Progenitor cell of endocrine pancreas (in vitro differentiated cells): ENCODE data around the gene HES3. TPM values are rescaled to one million over a fixed set of nuclear protein-coding genes. Genes with fewer than 3 reads are reported as not detected.
A peak's percentile ranks its signal among the peaks of the same experiment; 100 is the strongest.

ENCODE experiments used
- DNase-seq: peaks from one replicate; pipeline ENCODE4 v3.0.0; 2021; ENCODE audit warnings: low spot score; ENCODE audit not compliant: unreplicated experiment
- H3K27ac Mint-ChIP-seq: 2 replicates; pipeline ENCODE4 v1.8.0; 2021; ENCODE audit warnings: mild to moderate bottlenecking, moderate library complexity, mixed read lengths
- H3K27me3 Mint-ChIP-seq: 2 replicates; pipeline ENCODE4 v1.8.0; 2021; ENCODE audit warnings: mixed read lengths
- H3K36me3 Mint-ChIP-seq: 2 replicates; pipeline ENCODE4 v1.8.0; 2022; ENCODE audit warnings: mixed read lengths; ENCODE audit not compliant: insufficient read depth
- H3K4me1 Mint-ChIP-seq: 2 replicates; pipeline ENCODE4 v1.8.0; 2021; ENCODE audit warnings: low read depth, mixed read lengths
- H3K4me3 Mint-ChIP-seq: 2 replicates; pipeline ENCODE4 v1.8.0; 2021; ENCODE audit warnings: low read depth, mild to moderate bottlenecking, moderate library complexity, mixed read lengths
- H3K9me3 Mint-ChIP-seq: 2 replicates; pipeline ENCODE4 v1.8.0; 2021; ENCODE audit warnings: low read depth, mixed read lengths
- total RNA-seq: library from RNA; stranded (reverse); gene quantifications from 2 replicates; pipeline ENCODE4 v1.2.1, GENCODE V29; 2021
- TF ChIP-seq, protein P1 (sequence below): fragments of 200-600 bp; sonication (generic); IDR thresholded peaks from one replicate; pipeline ENCODE4 v1.5.0; 2021; ENCODE audit warnings: antibody characterized with exemption, mild to moderate bottlenecking; ENCODE audit not compliant: unreplicated experiment

Gene HES3
- total RNA-seq, 1 donor from 2014 or later = not detected

DNA sequence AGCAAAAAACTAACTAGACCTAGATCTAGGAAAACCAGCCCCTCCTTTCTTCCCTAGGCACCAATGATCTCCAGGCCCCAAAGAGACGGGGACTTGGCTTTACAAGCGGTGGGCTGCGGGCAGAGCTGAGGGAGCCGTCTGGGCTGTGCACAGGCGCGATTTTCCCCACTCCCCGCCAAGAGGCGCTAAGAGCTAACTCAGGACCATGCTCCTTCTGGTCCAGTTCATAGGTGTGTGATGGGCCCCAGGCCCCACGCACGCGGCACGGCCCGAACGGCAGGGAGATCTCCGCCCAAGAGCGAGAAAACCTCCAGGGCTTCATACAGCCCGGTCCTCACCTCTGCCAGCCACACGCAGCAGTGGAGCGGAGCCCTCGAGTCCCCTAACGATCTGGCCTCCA is 24.4 kb downstream of the HES3 start:
- peaks cover 17% of the 10 kb centered on the region for H3K4me1 Mint-ChIP-seq
- DNase-seq = no peak
- peaks cover 10% of the 10 kb centered on the region for H3K27me3 Mint-ChIP-seq
- H3K36me3 Mint-ChIP-seq = peaks cover 2% of the 10 kb centered on the region
- TF ChIP-seq, protein P1, sequence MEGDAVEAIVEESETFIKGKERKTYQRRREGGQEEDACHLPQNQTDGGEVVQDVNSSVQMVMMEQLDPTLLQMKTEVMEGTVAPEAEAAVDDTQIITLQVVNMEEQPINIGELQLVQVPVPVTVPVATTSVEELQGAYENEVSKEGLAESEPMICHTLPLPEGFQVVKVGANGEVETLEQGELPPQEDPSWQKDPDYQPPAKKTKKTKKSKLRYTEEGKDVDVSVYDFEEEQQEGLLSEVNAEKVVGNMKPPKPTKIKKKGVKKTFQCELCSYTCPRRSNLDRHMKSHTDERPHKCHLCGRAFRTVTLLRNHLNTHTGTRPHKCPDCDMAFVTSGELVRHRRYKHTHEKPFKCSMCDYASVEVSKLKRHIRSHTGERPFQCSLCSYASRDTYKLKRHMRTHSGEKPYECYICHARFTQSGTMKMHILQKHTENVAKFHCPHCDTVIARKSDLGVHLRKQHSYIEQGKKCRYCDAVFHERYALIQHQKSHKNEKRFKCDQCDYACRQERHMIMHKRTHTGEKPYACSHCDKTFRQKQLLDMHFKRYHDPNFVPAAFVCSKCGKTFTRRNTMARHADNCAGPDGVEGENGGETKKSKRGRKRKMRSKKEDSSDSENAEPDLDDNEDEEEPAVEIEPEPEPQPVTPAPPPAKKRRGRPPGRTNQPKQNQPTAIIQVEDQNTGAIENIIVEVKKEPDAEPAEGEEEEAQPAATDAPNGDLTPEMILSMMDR = no peak
- no peak overlapping the region for H3K27ac Mint-ChIP-seq
- no peaks in the 10 kb centered on the region for H3K9me3 Mint-ChIP-seq
- H3K4me3 Mint-ChIP-seq = no peak overlapping the region

DNA sequence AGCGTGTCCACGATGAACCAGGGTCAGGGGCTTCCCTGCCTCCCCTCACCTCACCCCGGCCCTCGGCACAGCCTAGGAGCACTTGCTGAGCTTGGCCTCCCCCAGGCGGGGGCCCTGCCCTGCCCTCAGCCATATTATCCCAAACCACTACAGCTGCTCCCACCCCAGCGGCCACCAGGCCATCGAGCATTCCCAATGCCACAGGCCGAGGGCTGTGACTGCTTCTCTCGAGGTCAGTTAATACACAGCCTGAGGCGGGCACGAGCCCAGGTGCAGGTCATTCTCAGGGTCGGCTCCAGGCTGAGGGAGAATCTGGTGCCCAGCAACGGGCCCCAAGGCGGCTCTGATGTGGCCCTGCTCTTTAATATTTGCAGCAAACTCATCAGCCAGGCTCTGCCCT is 25.3 kb downstream of the HES3 start:
- no peak for DNase-seq
- no peaks in the 10 kb centered on the region for H3K9me3 Mint-ChIP-seq
- H3K27ac Mint-ChIP-seq = no peak overlapping the region
- no peak overlapping the region for H3K4me3 Mint-ChIP-seq
- TF ChIP-seq, protein P1 = no peak
- H3K4me1 Mint-ChIP-seq = peaks cover 17% of the 10 kb centered on the region
- peaks cover 10% of the 10 kb centered on the region for H3K27me3 Mint-ChIP-seq
- peaks cover 2% of the 10 kb centered on the region for H3K36me3 Mint-ChIP-seq

DNA sequence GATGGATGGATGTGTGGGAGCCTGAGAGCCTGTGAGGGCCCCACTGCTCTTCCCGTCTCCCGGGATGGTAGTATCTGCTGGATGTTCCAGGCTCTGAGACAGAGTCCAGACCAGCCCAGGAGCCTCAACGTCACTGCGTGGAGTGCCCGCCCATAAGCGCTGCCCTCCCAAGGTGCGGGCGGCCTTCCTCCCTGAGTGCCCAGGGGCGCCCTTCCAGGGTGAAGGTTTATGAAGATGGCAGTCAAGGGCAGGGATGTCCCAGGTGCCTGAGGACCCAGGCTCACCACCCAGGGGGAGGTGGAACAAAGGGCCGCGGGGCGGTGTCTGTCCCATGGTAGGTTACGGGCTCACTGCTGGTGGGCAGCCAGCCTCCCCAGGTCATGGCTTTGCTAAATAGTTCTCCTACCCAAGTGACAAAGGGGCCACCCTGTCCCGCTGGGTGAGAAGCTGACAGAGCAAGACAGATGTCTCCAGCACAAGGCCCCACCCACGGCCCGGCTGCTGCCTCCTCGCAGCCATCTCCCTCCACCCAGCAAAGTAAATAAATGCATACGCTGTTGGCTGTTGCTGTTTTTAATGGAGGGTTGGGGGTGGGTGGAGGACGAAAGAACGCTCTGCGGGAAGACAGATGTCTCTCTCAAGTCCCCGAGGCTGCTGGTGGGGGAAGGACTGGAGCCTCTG is 25.9 kb downstream of the HES3 start:
- peaks cover under 1% of the 10 kb centered on the region for H3K36me3 Mint-ChIP-seq
- H3K27me3 Mint-ChIP-seq = peaks cover 10% of the 10 kb centered on the region
- TF ChIP-seq, protein P1 = no peak
- no peak for DNase-seq
- H3K4me3 Mint-ChIP-seq = no peak overlapping the region
- peak overlapping the region; percentile 71 for H3K27ac Mint-ChIP-seq
- H3K9me3 Mint-ChIP-seq = no peaks in the 10 kb centered on the region
- H3K4me1 Mint-ChIP-seq = peaks cover 17% of the 10 kb centered on the region

DNA sequence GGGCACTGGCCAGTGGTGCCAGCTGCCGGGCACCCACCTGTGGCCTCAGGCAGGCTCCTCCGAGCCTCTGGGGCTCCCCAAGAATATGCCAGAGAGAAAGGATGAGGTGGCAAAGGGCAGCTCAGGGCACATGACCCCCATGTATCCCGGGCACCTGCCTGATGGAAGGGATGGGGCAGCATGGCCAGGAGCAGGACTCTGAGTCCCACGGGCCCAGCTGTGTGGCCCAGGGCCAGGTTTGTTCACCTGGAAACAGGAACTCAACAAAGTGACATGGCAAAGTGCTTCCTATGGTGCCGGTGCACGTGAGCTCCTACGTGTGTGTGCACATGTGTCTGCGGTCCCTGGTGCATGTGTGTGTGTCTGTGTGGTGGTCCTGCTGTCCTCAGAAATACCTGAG is 26.4 kb downstream of the HES3 start:
- Mint-ChIP-seq H3K9me3 (no peaks in the 10 kb centered on the region), H3K4me1 (peaks cover 17% of the 10 kb centered on the region), H3K36me3 (no peaks in the 10 kb centered on the region), H3K27ac (peak overlapping the region; percentile 71), H3K27me3 (peaks cover 10% of the 10 kb centered on the region), H3K4me3 (no peak overlapping the region)
- no peak for DNase-seq
- TF ChIP-seq, protein P1 = no peak

DNA sequence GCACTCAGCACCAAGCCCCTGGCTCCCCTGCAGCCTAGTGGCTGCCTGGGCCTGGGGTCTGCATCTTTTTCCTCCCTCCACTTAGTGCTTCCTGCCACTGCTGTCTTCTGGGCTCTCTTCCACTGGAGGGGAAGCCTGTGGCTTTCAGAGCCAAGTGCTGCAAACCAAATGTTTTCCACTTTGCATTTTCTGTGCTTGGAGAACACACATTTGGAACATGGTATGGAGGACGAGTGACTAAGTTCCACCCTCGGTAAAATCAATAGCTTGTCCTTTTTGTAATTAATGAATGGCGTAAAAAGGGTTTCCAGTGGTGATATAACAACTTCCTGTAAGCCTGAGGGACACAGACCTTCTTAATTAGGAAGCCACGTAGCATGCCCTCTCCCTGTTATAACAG is 27.0 kb downstream of the HES3 start:
- no peak for DNase-seq
- Mint-ChIP-seq H3K36me3 (no peaks in the 10 kb centered on the region), H3K27me3 (peaks cover 9% of the 10 kb centered on the region), H3K27ac (no peak overlapping the region), H3K9me3 (no peaks in the 10 kb centered on the region), H3K4me1 (peaks cover 17% of the 10 kb centered on the region), H3K4me3 (no peak overlapping the region)
- TF ChIP-seq, protein P1 = no peak
